Left ventricle myocardium inferior (tissue), 1 donor: ENCODE data around the gene DDX41. TPM values are rescaled to one million over a fixed set of nuclear protein-coding genes. Genes with fewer than 3 reads are reported as not detected.

Source experiments
- DNase-seq: peaks from one replicate; pipeline ENCODE4 v3.0.0-alpha.2; 2020
- H3K27ac ChIP-seq: fragments of 200-600 bp; replicated peaks from 2 replicates; pipeline ENCODE4 v1.8.0; 2021
- H3K27me3 ChIP-seq: fragments of 200-600 bp; 2 replicates; pipeline ENCODE4 v1.8.0; 2021; ENCODE audit warnings: low read depth
- H3K36me3 ChIP-seq: fragments of 200-600 bp; 2 replicates; pipeline ENCODE4 v1.8.0; 2021
- H3K4me1 ChIP-seq: fragments of 200-600 bp; 2 replicates; pipeline ENCODE4 v1.8.0; 2021
- H3K4me3 ChIP-seq: fragments of 200-600 bp; 2 replicates; pipeline ENCODE4 v1.8.0; 2021; ENCODE audit warnings: mild to moderate bottlenecking, moderate library complexity
- H3K9me3 ChIP-seq: fragments of 200-600 bp; replicated peaks from 2 replicates; pipeline ENCODE4 v1.8.0; 2021
- CTCF ChIP-seq: fragments of 200-600 bp; IDR thresholded peaks from 2 replicates; pipeline ENCODE4 v1.8.0; 2021; ENCODE audit warnings: antibody characterized with exemption, mild to moderate bottlenecking, borderline replicate concordance
- intact Hi-C: fragments of 100-400 bp; cut with micrococcal nuclease; formaldehyde crosslinking; loops from one replicate; pipeline ENCODE4 v1.11.0; 2022
- total RNA-seq: library from RNA; stranded (reverse); fragmentation: NEBNext Ultra II Directional; extraction: Animal tissue kit (Norgen Biotek cat#: 25700); gene quantifications from one replicate; pipeline ENCODE4 v1.2.1, GENCODE V29; 2021
- donor health status: DM: no; HTN: yes; CAD: no; lungs with severe emphysema.

Gene DDX41
- total RNA-seq, 1 donor from 2014 or later = 29.7 TPM

GRCh38 chr5:177542816-177543465 is 26.2 kb upstream of the DDX41 start:
- Histone ChIP-seq H3K27ac (peak overlapping the region; percentile 80), H3K27me3 (no peaks in the 10 kb centered on the region), H3K4me3 (no peak overlapping the region), H3K36me3 (peaks cover 12% of the 10 kb centered on the region), H3K4me1 (peaks cover 84% of the 10 kb centered on the region), H3K9me3 (no peaks in the 10 kb centered on the region)
- no peak for DNase-seq
- no peak for TF ChIP-seq CTCF
- intact Hi-C loops = no loop called here

GRCh38 chr5:177540438-177540837 is 23.7 kb upstream of the DDX41 start:
- H3K4me1 ChIP-seq = peaks cover 84% of the 10 kb centered on the region
- no peak overlapping the region for H3K27ac ChIP-seq
- no peaks in the 10 kb centered on the region for H3K27me3 ChIP-seq
- no peak overlapping the region for H3K4me3 ChIP-seq
- DNase-seq = no peak
- no peaks in the 10 kb centered on the region for H3K9me3 ChIP-seq
- peaks cover 27% of the 10 kb centered on the region for H3K36me3 ChIP-seq
- intact Hi-C loops = no loop called here
- no peak for TF ChIP-seq CTCF

GRCh38 chr5:177539411-177539810 is 22.6 kb upstream of the DDX41 start:
- peaks cover 37% of the 10 kb centered on the region for H3K36me3 ChIP-seq
- intact Hi-C loops = no loop called here
- H3K4me1 ChIP-seq = peaks cover 83% of the 10 kb centered on the region
- no peak for TF ChIP-seq CTCF
- H3K4me3 ChIP-seq = no peak overlapping the region
- peak overlapping the region; percentile 79 for H3K27ac ChIP-seq
- DNase-seq = no peak
- H3K27me3 ChIP-seq = no peaks in the 10 kb centered on the region
- no peaks in the 10 kb centered on the region for H3K9me3 ChIP-seq

GRCh38 chr5:177538876-177539275 is 22.1 kb upstream of the DDX41 start:
- Histone ChIP-seq H3K9me3 (no peaks in the 10 kb centered on the region), H3K36me3 (peaks cover 42% of the 10 kb centered on the region), H3K4me3 (no peak overlapping the region), H3K27ac (peak overlapping the region; percentile 79), H3K4me1 (peaks cover 83% of the 10 kb centered on the region), H3K27me3 (no peaks in the 10 kb centered on the region)
- no peak for TF ChIP-seq CTCF
- intact Hi-C loops = no loop called here
- no peak for DNase-seq

- intact Hi-C loops = no loop called here
- Histone ChIP-seq H3K4me3 (peak overlapping the region; percentile 1), H3K27me3 (no peaks in the 10 kb centered on the region), H3K36me3 (peaks cover 50% of the 10 kb centered on the region), H3K27ac (peak overlapping the region; percentile 79), H3K9me3 (no peaks in the 10 kb centered on the region), H3K4me1 (peaks cover 71% of the 10 kb centered on the region)
- TF ChIP-seq CTCF = no peak
- DNase-seq = peak; percentile 56
Observed at GRCh38 chr5:177537389-177538361, 20.9 kb upstream of the DDX41 start.
